Activated naive CD4-positive, alpha-beta T cell treated with Interleukin-2 at 50 U/mL for 16 hours (primary cell): ENCODE measurements around the gene ASTN2.

Experiments used
- DNase-seq: peaks from one replicate; pipeline ENCODE4 v3.0.0-alpha.2; 2020

Gene ASTN2

GRCh38 chr9:116998305-116998704, 416.6 kb downstream of the ASTN2 start:
- DNase-seq = no peak

GRCh38 chr9:116992865-116993264, 422.0 kb downstream of the ASTN2 start:
- DNase-seq = no peak

- DNase-seq = no peak
Measured at GRCh38 chr9:116991051-116991450, 423.8 kb downstream of the ASTN2 start.

GRCh38 chr9:116990592-116990991, 424.3 kb downstream of the ASTN2 start:
- DNase-seq = no peak

GRCh38 chr9:116987721-116988485, 427.0 kb downstream of the ASTN2 start:
- no peak for DNase-seq

GRCh38 chr9:116986015-116986414, 428.8 kb downstream of the ASTN2 start:
- no peak for DNase-seq

- DNase-seq = no peak
Measured at GRCh38 chr9:116985596-116985995, 429.3 kb downstream of the ASTN2 start.

- DNase-seq = no peak
Measured at GRCh38 chr9:116984111-116984510, 430.7 kb downstream of the ASTN2 start.

- no peak for DNase-seq
Measured at GRCh38 chr9:116980582-116981120, 434.2 kb downstream of the ASTN2 start.

- DNase-seq = no peak
Measured at GRCh38 chr9:116979456-116979855, 435.4 kb downstream of the ASTN2 start.

- DNase-seq = no peak
Measured at GRCh38 chr9:116978155-116978554, 436.7 kb downstream of the ASTN2 start.

- no peak for DNase-seq
Measured at GRCh38 chr9:116975126-116975525, 439.7 kb downstream of the ASTN2 start.

- no peak for DNase-seq
Measured at GRCh38 chr9:116966199-116966598, 448.7 kb downstream of the ASTN2 start.

GRCh38 chr9:116964258-116964657, 450.6 kb downstream of the ASTN2 start:
- DNase-seq = no peak

GRCh38 chr9:116959809-116960208, 455.0 kb downstream of the ASTN2 start:
- DNase-seq = no peak

GRCh38 chr9:116958881-116959280, 456.0 kb downstream of the ASTN2 start:
- no peak for DNase-seq

- no peak for DNase-seq
Measured at GRCh38 chr9:116954731-116955130, 460.1 kb downstream of the ASTN2 start.

- DNase-seq = no peak
Measured at GRCh38 chr9:116953271-116953670, 461.6 kb downstream of the ASTN2 start.

GRCh38 chr9:116952436-116952810, 462.4 kb downstream of the ASTN2 start:
- DNase-seq = no peak

GRCh38 chr9:116951588-116952435, 463.0 kb downstream of the ASTN2 start:
- DNase-seq = no peak

GRCh38 chr9:116945817-116946216, 469.0 kb downstream of the ASTN2 start:
- DNase-seq = no peak

GRCh38 chr9:116944714-116945534, 469.9 kb downstream of the ASTN2 start:
- DNase-seq = no peak

- DNase-seq = no peak
Measured at GRCh38 chr9:116943970-116944369, 470.9 kb downstream of the ASTN2 start.
